Right hindlimb (tissue), 1 donor: ENCODE data around the gene PCDHA3.
"Not testable (repeated sequence)": the region's sequence is repeated elsewhere in the genome, so short reads cannot be mapped to it uniquely, and the experiment has no call there.

ENCODE experiments used
- DNase-seq: peaks from one replicate; pipeline ENCODE4 v3.0.0-alpha.2; 2018

Gene PCDHA3

DNA sequence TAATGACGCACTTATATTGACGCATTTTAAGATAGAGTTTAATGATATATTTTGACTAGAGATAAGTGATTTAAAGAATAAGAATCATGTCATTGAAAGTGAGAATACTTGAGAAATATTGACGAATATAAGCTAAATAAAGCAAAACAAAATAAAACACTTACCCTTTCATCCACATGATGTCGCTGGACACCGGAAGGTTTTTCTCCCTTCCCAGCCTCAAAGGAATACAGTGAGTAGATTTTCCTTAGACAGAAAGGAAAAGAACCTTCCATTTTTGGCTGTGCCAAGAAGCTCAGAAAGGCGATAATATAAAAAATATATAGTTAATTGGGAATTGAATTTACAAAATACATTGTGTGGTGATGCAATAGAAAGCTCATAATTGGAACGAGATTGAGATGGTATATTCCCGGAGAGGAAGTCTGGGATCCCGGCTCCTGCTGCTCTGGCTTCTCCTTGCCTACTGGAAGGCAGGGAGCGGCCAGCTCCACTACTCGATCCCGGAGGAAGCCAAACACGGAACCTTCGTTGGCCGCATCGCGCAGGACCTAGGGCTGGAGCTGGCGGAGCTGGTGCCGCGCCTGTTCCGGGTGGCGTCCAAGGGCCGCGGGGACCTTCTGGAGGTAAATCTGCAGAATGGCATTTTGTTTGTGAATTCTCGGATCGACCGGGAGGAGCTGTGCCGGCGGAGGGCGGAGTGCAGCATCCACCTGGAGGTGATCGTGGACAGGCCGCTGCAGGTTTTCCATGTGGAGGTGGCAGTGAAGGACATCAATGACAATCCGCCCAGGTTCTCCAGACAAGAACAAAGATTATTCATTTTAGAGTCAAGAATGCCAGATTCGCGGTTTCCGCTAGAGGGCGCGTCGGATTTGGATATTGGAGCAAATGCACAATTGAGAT lies 20.8 kb downstream of the PCDHA3 start, which contains the start of gene PCDHA5:
PCDHA5 (plus strand) TSS at position 239 of the 906 bp plus-strand sequence.
- no peak for DNase-seq

DNA sequence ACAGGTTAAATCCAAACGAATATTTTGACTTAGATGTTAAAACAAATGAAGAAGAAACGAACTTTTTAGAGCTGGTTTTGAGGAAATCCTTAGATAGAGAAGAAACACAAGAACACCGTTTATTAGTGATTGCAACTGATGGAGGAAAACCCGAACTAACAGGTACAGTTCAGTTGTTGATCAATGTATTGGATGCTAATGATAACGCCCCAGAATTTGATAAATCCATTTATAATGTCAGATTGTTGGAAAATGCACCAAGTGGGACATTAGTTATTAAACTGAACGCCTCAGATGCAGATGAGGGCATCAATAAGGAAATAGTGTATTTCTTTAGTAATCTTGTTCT lies 21.4 kb downstream of the PCDHA3 start:
- no peak for DNase-seq

DNA sequence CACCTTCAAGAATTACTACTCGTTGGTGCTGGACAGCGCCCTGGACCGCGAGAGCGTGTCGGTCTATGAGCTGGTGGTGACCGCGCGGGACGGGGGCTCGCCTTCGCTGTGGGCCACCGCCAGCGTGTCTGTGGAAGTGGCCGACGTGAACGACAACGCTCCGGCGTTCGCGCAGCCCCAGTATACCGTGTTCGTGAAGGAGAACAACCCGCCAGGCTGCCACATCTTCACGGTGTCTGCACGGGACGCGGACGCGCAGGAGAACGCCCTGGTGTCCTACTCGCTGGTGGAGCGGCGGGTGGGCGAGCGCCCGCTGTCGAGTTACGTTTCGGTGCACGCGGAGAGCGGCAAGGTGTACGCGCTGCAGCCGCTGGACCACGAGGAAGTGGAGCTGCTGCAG lies 22.1 kb downstream of the PCDHA3 start:
- not testable (repeated sequence) for DNase-seq

DNA sequence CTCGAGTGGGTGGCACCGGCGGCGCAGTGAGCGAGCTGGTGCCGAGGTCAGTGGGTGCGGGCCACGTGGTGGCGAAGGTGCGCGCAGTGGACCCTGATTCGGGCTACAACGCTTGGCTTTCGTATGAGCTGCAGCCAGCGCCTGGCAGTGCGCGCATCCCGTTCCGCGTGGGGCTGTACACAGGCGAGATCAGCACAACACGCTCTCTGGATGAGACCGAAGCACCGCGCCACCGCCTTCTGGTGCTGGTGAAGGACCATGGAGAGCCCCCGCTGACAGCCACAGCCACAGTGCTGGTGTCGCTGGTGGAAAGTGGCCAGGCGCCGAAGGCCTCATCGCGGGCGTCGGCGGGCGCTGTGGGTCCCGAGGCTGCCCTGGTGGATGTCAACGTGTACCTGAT lies 22.6 kb downstream of the PCDHA3 start:
- DNase-seq, result no peak

DNA sequence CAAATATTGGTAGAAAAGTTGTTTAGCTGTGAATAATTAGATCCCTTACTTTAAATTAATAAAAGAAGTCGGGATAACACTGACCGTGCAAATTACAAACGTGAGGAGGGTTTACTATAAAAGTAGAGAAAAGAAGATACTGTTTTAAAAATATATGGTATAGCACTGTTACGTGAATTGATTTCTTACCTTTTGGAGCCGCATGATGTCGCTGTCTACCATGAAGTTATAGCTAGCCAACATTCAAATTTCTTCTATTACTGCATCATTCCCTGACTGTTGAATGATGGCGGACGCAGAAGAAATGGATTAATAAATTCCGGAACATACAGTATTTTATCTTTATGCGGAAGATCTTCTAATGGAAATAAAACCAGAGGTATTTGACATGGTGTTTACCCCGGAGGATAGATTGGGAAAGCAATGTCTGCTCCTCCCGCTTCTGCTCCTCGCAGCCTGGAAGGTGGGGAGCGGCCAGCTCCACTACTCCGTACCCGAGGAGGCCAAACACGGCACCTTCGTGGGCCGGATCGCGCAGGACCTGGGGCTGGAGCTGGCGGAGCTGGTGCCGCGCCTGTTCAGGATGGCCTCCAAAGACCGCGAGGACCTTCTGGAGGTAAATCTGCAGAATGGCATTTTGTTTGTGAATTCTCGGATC lies 27.0 kb downstream of the PCDHA3 start, which contains the start of gene PCDHA6:
PCDHA6 (plus strand) TSS at position 257 of the 658 bp plus-strand sequence; CDS start at position 389, 132 bp downstream.
- no peak for DNase-seq

DNA sequence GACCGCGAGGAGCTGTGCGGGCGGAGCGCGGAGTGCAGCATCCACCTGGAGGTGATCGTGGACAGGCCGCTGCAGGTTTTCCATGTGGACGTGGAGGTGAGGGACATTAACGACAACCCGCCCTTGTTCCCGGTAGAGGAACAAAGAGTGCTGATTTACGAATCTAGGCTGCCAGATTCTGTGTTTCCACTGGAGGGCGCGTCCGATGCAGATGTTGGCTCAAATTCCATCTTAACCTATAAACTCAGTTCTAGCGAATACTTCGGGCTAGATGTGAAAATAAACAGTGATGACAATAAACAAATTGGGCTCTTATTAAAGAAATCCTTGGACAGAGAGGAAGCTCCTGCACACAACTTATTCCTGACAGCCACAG lies 27.5 kb downstream of the PCDHA3 start:
- DNase-seq, result no peak

DNA sequence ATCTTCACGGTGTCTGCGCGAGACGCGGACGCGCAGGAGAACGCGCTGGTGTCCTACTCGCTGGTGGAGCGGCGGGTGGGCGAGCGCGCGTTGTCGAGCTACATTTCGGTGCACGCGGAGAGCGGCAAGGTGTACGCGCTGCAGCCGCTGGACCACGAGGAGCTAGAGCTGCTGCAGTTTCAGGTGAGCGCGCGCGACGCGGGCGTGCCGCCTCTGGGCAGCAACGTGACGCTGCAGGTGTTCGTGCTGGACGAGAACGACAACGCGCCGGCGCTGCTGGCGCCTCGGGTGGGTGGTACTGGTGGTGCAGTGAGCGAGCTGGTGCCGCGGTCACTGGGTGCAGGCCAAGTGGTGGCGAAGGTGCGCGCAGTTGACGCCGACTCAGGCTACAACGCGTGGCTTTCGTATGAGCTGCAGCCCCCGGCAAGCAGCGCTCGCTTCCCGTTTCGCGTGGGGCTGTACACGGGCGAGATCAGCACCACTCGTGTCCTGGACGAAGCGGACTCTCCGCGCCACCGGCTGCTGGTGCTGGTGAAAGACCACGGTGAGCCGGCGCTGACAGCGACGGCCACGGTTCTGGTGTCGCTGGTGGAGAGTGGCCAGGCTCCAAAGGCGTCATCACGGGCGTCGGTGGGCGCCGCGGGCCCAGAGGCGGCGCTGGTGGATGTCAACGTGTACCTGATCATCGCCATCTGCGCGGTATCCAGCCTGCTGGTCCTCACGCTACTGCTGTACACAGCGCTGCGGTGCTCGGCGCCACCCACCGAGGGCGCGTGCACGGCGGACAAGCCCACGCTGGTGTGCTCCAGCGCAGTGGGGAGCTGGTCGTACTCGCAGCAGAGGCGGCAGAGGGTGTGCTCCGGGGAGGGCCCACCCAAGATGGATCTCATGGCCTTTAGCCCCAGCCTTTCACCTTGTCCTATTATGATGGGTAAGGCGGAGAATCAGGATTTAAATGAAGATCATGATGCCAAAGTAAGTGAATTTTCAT lies 28.9 kb downstream of the PCDHA3 start:
- DNase-seq, result not testable (repeated sequence)

DNA sequence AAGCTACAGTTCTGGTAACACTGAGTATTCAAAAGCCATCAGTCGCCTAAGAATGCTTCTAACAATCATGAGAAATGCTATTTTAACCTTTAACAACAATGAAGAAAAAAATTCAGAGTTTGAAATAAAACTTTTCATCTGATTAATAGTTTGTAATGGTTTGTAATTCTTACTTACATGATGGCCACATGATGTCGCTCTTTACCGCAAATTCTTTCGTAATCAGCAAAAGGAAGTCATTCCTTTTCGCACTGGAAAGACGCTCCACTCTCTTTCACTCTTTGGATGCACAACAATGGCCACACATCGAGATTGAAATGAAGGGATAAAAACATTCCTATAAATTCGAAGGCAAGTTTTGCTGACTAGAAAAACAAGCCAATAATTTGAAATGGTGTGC lies 33.1 kb downstream of the PCDHA3 start, which contains the start of gene PCDHA7:
PCDHA7 (plus strand) TSS at position 277 of the 400 bp plus-strand sequence; CDS start at position 392, 115 bp downstream.
- no peak for DNase-seq

DNA sequence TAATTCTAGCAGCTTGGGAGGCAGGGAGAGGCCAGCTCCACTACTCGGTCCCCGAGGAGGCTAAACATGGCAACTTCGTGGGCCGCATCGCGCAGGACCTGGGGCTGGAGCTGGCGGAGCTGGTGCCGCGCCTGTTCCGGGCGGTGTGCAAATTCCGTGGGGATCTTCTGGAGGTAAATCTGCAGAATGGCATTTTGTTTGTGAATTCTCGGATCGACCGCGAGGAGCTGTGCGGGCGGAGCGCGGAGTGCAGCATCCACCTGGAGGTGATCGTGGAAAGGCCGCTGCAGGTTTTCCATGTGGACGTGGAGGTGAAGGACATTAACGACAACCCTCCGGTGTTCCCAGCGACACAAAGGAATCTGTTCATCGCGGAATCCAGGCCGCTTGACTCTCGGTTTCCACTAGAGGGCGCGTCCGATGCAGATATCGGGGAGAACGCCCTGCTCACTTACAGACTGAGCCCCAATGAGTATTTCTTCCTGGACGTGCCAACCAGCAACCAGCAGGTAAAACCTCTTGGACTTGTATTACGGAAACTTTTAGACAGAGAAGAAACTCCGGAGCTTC lies 33.7 kb downstream of the PCDHA3 start:
- not testable (repeated sequence) for DNase-seq

DNA sequence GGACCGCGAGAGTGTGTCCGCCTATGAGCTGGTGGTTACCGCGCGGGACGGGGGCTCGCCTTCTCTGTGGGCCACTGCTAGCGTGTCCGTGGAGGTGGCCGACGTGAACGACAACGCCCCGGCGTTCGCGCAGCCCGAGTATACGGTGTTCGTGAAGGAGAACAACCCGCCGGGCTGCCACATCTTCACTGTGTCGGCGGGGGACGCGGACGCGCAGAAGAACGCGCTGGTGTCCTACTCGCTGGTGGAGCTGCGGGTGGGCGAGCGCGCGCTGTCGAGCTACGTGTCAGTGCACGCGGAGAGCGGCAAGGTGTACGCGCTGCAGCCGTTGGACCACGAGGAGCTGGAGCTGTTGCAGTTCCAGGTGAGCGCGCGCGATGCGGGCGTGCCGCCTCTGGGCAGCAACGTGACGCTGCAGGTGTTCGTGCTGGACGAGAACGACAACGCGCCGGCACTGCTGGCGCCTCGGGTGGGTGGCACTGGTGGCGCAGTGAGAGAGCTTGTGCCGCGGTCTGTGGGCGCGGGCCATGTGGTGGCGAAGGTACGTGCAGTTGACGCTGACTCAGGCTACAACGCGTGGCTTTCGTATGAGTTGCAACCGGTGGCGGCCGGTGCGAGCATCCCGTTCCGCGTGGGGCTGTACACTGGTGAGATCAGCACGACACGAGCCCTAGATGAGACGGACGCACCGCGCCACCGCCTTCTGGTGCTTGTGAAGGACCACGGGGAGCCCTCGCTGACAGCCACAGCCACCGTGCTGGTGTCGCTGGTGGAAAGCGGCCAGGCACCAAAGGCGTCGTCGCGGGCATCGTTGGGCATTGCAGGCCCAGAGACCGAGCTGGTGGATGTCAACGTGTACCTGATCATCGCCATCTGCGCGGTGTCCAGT lies 35.0 kb downstream of the PCDHA3 start:
- no peak for DNase-seq

DNA sequence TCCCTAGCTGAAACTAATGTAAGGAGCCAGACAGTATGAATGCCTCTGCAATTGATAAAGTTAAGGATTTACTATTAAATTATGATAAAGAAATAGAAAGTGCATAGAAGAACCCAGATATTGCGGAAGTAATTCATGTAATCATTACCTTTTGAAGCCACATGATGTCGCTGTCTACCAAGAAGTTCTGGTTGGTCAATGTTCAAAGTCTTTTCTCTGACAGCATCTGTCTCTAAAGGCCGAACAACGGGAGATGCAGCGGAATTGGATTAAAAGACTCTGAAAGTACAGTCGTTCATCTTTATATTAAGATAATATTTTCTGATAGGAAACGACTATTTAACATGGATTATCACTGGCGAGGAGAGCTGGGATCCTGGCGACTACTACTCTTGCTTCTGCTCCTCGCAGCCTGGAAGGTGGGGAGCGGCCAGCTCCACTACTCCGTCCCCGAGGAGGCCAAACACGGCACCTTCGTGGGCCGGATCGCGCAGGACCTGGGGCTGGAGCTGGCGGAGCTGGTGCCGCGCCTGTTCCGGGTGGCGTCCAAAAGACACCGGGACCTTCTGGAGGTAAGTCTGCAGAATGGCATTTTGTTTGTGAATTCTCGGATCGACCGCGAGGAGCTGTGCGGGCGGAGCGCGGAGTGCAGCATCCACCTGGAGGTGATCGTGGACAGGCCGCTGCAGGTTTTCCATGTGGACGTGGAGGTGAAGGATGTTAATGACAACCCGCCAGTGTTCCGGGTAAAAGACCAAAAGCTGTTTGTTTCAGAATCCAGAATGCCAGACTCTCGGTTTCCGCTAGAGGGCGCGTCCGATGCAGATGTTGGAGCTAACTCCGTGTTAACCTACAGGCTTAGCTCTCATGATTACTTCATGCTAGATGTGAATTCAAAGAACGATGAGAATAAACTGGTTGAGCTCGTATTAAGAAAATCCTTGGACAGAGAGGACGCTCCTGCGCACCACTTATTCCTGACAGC lies 40.4 kb downstream of the PCDHA3 start, which contains the start of gene PCDHA8:
PCDHA8 (plus strand) TSS at position 210 of the 985 bp plus-strand sequence; CDS start at position 345, 135 bp downstream.
- DNase-seq, result no peak

DNA sequence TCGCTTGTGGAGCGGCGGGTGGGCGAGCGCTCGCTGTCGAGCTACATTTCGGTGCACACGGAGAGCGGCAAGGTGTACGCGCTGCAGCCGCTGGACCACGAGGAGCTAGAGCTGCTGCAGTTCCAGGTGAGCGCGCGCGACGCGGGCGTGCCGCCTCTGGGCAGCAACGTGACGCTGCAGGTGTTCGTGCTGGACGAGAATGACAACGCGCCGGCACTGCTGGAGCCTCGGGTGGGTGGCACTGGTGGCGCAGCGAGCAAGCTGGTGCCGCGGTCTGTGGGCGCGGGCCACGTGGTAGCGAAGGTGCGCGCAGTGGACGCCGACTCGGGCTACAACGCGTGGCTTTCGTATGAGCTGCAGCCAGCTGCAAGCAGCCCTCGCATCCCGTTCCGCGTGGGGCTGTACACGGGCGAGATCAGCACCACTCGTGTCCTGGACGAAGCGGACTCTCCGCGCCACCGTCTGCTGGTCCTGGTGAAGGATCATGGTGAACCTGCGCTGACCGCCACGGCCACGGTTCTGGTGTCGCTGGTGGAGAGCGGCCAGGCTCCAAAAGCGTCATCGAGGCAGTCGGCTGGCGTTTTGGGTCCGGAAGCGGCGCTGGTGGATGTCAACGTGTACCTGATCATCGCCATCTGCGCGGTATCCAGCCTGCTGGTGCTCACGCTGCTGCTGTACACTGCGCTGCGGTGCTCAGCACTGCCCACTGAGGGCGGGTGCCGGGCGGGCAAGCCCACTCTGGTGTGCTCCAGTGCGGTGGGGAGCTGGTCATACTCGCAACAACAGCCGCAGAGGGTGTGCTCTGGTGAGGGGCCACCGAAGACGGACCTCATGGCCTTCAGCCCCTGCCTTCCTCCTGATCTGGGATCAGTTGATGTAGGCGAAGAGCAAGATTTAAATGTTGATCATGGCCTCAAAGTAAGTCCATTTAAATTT lies 42.2 kb downstream of the PCDHA3 start:
- no peak for DNase-seq

DNA sequence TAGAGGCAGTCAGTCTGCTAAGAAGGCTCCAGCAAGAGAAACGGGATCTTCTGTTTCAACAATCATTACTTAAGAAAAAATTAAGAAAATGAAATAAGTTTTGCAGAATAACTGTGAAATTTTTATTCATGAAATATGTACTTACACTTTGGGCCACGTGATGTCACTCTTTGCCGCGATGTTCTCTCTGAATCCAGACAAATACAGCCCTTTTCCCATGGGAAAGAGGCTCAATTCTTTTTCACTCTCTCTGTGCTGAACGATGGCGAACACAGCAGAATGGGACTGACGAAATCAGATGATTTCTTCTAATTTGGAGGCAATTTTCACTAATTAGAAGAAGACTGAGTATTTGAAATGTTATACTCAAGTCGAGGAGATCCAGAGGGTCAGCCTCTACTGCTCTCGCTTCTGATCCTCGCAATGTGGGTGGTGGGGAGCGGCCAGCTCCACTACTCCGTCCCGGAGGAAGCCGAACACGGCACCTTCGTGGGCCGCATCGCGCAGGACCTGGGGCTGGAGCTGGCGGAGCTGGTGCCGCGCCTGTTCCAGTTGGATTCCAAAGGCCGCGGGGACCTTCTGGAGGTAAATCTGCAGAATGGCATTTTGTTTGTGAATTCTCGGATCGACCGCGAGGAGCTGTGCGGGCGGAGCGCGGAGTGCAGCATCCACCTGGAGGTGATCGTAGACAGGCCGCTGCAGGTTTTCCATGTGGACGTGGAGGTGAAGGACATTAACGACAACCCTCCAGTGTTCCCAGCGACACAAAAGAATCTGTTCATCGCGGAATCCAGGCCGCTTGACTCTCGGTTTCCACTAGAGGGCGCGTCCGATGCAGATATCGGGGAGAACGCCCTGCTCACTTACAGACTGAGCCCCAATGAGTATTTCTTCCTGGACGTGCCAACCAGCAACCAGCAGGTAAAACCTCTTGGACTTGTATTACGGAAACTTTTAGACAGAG lies 47.6 kb downstream of the PCDHA3 start, which contains the start of gene PCDHA9:
PCDHA9 (plus strand) TSS at position 244 of the 964 bp plus-strand sequence; CDS start at position 358, 114 bp downstream.
- not testable (repeated sequence) for DNase-seq

DNA sequence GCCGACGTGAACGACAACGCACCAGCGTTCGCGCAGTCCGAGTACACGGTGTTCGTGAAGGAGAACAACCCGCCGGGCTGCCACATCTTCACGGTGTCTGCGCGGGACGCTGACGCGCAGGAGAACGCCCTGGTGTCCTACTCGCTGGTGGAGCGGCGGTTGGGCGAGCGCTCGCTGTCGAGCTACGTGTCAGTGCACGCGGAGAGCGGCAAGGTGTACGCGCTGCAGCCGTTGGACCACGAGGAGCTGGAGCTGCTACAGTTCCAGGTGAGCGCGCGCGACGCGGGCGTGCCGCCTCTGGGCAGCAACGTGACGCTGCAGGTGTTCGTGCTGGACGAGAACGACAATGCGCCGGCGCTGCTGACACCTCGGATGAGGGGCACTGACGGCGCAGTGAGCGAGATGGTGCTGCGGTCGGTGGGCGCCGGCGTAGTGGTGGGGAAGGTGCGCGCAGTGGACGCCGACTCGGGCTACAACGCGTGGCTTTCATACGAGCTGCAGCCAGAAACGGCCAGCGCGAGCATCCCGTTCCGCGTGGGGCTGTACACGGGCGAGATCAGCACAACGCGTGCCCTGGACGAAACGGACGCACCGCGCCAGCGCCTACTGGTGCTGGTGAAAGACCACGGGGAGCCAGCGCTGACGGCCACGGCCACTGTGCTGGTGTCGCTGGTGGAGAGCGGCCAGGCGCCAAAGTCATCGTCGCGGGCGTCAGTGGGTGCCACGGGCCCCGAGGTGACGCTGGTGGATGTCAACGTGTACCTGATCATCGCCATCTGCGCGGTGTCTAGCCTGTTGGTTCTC lies 49.2 kb downstream of the PCDHA3 start:
- not testable (repeated sequence) for DNase-seq
